ENCODE data around the gene SPTA1.

SPTA1 gene

DNA sequence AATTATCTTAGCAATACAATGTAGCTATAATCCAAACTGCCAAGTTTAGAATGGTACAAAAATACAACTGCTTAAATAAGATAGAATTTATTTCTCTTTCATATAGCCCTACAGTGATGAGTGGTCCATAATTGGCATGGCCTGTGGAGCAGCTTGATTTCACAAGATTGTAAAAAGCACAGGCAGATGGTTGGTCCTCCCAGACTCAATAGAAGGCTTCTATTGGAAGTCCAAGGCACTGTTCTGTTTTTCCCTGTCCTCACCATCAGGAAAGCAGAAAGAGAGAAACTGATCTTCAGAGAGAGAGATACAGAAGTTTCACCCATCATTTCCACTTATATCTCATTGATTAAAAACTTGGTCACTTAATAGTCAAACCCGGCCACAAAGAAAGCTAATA is 114.3 kb downstream of the SPTA1 start:
- DNase-seq (ENCODE audit: low read depth, low spot score), result no peak

DNA sequence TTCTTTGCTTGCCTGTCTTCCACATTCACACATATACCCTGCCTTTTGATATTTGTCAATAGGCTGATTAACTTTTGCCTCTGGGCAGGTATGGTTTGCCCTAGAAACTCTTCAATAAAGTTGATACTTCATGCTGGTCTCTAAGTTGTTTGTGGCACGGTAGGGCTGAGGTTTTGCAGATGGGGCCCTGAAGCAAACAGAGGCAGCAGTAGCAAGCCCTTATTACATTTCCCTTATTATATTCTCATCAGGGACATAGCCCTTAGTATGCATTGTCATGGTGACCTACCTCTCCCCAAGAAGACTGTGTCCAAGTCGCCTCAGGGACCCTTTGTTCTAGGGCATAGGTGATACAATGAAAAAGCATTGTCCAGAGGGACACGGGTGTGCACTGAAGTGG is 116.0 kb downstream of the SPTA1 start, which contains the start of gene OR6P1:
OR6P1 (minus strand) TSS at position 101 of the 400 bp plus-strand sequence. CDS start 6,976 bp downstream, outside the sequence.
- no peak for DNase-seq (ENCODE audit: low read depth, low spot score)

DNA sequence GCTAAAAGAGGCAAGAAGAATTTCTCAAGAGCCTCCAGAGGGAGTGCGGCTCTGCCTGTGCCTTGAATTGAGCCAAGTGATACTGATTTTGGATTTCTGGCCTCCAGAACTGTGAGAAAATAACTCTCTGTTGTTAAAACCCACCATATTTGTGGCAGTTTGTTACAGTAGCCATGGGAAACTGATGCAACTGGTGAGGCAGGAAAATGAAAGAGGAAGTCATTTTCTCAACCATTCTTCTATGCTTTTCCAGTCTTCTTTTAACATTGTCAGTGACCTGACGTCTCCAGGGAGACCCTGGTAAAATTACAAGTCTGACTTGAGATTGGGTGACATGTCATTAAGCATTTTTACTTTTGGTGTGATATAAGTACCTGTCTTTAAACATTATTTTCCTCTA is 121.9 kb downstream of the SPTA1 start:
- DNase-seq (ENCODE audit: low read depth, low spot score), result no peak

DNA sequence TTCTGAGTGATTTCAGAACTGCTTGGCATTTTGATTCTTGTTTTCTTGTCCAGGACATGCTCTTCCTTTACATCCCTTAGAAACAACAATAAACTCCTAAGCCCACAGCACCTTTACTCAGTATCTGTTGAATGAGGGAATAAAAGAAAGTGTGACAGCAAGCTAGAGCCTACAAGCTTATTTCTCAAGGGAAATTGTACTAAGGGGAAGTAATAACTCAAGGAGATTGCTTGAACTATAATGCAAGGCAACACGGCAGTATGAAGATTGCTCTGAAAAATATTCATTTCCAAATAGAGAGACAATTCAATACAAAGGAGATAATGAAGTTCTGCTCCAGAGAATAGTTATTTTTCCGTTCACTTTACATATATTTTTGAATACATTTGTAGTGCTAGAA is 122.7 kb downstream of the SPTA1 start:
- no peak for DNase-seq (ENCODE audit: low read depth, low spot score)

Measured in activated CD4-positive, CD25-positive, alpha-beta regulatory T cell treated with anti-CD3 and anti-CD28 coated beads, Interleukin-2, amount 50 U/mL, for 16 hours (primary cell).